ENCODE measurements around the gene TRAF3.
"Not testable (repeated sequence)": the region's sequence is repeated elsewhere in the genome, so short reads cannot be mapped to it uniquely, and the experiment has no call there.

TRAF3 gene

GRCh38 chr14:102870994-102871831 is 94.0 kb downstream of the TRAF3 start:
- peak; percentile 94 for DNase-seq

DNA sequence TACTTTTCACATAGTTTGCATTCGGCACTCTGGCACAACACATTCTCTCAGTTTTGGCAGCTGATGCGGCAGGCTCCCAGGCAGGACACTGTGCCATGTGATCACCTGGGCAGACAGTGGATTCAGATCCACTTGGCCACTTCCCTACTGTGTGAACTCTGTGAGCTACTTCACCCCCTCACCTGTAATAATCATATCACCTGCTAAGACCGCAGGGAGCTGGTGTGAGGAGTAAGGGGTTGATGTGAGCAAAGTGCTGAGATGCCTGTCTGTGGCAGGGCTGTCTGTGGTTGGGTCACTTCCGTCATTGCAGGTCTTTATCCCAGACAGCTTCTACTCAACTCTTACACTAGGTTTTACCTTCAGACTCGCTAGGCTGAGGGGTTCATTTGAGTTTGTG is 94.8 kb downstream of the TRAF3 start:
- DNase-seq: no peak

DNA sequence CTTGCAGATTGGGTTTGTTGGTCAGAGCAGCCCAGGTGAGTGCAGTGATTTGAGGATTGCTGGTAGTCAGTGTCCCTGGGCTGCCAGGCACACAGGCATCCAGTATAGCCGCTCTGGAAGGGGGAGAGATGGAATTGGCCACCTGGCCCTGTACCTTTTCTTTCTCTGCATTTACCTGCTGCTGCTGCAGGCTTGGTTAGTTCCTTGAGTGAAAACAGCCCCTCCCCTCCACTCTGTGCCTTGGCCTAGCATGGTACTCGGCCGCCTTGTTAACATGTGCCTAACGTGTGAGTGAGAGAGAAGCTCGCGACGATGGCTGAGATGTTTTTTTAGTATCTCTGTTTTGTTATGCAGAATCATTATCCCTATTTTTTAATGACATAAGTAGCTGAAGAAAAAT is 95.9 kb downstream of the TRAF3 start:
- DNase-seq: peak; percentile 21

DNA sequence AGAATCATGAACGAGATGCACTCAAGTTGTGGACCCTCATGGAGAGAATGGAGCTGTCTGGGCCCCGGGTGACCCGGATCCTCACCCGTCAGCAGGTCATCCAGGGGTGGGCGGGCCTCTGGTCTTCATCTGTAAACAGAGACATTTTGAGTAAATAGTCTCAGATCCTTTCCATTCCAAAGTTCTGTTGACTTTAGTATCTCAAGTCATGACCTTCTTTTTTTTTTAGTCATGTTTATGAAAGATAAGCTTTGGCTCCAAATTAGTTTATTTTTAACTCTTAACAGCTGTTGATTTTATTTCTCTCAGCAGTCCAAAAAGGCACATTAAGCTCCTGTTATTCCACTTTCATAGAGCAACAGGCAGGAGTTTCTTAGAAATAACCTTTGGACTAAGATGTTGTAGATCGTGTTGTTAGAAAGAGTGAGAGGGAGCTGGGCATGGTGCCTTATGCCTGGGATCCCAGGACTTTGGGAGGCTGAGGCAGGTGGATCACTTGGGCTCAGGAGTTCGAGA is 96.4 kb downstream of the TRAF3 start:
- no peak for DNase-seq

DNA sequence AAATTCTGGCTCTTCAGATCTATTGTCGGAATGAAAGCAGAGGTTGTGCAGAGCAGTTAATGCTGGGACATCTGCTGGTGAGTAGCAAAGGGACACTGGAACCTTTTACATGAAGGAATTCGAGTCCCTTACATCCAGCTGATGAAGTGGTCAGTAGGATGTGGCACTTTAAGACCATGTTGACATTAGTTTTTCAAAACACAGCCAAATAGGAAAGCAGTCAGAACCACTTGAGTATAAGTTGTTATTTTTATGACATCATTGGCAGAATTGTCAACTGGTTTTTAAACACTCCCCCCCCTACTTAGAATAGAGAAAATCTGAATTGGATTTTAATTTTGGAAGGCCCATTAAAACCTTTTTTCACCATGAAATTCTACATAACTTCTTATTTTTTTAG is 98.4 kb downstream of the TRAF3 start:
- peak; percentile 62 for DNase-seq

DNA sequence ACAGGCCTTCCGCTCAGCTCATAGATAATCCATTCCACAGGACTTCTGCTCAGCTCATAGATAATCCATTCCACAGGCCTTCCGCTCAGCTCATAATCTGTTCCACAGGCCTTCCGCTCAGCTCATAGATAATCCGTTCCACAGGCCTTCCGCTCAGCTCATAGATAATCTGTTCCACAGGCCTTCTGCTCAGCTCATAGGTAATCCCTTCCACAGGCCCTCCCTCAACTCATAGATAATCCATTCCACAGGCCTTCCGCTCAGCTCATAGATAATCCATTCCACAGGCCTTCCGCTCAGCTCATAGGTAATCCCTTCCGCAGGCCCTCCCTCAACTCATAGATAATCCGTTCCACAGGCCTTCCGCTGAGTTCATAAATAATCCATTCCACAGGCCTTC is 100.3 kb downstream of the TRAF3 start:
- DNase-seq: not testable (repeated sequence)

DNA sequence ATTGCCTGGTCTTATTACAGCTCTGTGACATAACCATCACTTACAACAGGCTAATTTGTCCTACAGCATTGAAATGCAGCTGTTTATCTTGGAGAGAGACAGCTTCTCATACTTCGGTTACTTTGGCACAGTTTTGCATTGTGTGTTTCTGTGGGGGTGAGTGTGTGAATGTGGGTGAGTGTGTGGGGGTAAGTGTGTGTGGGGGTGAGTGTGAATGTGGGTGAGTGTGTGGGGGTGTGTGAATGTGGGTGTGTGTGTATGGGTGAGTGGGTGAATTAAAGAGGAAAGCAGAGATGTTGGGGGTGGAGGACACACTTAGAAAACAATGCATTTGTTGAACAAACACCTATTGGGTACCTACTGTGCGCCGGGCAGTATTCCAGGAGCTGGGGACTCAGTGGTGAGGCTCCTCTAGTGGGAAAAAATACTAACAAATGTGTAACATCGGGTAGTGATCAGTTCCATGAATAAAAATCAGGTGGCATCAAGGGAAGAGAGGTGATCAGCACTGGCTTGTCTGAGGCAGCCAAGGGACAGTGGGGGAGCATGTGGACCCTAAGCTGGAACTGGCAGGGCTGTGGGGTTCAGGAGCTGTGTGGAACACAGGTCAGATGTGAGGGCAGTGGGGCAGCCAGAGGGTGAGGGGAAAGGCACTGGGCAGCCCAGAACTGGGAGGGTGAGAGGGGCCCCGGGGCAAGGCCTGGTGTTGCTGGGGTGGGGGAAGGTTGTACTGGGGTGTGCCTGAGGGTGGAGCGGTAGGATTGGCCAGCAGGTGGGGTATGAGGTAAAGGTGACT is 101.1 kb downstream of the TRAF3 start:
- no peak for DNase-seq

DNA sequence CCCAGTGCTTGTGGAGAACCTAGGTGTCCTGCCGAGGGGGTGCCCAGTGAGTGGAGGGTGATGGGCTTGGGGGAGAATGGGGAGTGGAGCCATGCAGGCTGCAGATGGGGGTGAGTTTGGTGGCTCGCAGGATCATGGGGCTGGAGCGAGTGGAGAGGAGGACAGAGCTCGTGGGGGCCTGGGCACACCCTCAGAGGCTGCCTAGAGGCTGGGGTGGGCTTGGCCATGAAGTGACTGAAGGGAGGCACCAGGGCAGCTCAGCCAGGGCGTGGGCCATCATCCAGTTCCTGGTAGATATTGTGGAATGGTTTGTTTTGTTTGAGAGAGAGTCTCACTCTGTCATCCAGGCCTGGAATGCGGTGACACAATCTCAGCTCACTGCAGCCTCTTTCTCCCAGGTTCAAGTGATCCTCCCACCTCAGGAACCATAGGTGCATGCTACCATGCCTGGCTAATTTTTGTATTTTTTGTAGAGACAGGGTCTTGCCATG is 101.8 kb downstream of the TRAF3 start:
- DNase-seq: no peak

DNA sequence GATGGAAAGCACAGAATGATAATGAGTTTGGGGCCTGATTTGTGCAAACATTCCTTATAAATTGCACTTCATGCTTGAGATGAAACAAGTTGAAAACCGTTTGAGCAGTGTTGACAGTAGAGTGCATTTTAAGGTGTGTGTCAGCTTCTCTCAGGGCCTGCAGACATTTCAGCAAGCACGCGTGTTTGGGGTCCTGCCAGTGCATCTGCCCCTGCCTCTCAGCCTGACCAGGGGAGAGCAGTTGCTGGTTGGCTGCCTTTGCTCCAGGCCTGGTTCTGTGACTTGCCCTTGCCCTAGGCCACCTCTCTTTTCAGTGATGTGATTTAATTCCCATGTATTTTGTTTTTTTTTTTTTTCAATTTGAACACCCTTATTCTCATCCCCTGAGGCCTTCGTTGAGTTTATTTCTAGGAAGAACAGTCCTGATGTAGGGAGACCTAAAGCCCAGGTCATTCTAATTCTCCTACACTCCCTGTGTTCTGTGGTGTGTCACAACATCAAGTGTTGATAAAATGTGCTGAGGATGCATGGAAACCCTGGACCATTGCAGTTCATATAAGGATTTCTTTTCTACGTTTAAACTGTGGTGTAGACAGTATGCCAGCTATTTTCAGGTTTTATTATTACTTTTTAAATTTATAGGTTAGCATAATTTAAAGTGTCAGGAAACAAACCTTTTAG is 105.1 kb downstream of the TRAF3 start:
- peak; percentile 53 for DNase-seq

DNA sequence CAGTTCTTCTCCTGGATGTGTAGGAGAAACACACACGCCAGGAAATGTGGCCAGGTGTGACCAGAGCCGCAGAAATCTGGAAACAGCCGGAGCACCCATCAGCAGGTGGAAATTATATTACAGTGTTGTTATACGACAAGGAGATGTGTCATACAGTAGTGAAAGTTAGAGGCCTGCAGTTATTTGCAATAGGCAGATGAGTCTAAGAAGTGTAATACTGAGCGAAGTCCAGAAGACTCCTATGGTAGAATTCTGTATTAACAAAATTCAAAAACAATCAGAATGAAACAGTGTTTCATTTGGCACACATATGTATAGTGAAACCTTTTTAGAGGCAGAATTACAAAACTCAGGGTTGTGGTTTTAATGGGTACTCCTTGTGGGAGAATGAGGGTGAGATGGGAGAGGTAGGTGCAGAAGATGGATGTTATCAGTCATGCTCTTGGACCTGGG is 105.9 kb downstream of the TRAF3 start:
- no peak for DNase-seq

DNA sequence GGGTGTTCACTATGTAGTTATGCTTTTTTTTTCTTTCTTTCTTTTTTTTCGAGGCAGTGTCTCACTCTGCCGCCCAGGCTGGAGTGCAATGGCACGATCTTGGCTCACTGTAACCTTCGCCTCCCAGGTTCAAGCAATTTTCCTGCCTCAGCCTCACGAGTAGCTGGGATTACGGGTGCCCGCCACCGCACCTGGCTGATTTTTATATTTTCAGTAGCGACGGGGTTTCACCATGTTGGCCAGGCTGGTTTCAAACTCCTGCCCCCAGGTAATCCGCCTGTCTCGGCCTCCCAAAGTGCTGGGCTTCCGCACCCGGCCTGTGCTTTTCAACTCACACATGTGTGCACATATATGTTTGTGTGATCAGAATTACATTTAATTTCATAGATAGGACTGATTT is 106.3 kb downstream of the TRAF3 start:
- DNase-seq: no peak

DNA sequence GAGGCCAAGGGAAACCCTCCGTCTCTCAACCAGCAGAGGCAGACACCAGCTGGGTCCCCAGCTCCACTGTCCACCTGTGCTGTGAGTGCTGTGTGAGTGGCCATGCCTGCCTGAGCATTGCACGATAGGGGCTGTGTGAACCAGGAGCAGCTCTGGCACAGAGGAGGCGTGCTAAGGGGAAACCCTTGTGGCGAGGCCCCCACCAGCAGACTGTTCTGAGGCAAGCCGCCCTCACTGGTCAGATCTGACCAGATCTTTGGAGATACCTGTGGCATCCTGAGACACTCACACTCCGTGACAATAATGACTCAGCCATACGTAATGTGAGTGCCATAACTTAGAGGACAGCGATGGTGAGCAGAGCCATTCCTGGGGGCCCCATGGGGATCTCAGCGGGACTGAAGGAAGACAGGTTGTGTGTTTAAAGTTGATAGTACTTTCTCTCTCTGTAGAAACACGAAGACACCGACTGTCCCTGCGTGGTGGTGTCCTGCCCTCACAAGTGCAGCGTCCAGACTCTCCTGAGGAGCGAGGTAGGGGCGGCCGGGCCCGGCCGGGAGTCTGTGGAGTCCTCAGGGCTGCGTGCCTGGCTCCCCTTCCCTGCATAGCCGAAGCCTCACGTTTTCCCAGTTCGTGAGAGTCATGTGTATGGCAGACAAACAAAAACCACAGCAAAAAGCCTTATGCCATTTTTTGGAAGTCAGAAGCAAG is 108.6 kb downstream of the TRAF3 start:
- DNase-seq: no peak

DNA sequence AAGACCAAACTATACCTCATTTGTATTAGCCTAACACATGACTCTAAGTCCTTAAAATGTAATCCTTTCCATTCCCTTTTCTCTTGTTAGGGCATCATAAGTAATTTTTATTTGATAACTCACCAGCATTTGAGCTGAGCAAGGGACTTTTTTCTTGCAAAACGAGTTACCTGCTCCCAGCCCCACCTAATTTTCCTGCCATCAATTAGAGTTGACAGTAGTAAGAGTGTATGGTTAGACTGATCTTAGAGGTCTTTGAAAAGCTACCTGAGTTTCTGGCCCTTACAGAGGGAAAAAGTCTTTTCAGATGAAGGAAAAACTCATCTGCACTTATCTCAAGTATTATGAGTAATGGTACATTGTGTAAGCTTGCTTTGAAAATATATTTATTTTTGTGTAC is 111.5 kb downstream of the TRAF3 start:
- no peak for DNase-seq

- no peak for DNase-seq
These were observed 112.4 kb downstream of the TRAF3 start for GRCh38 chr14:102889615-102890014.

GRCh38 chr14:102891111-102891510 is 113.9 kb downstream of the TRAF3 start:
- no peak for DNase-seq

GRCh38 chr14:102891556-102891955 is 114.3 kb downstream of the TRAF3 start:
- DNase-seq: no peak

GRCh38 chr14:102892651-102893050 is 115.4 kb downstream of the TRAF3 start:
- DNase-seq: no peak

- DNase-seq: no peak
These were observed 116.2 kb downstream of the TRAF3 start for GRCh38 chr14:102893452-102893851.

DNA sequence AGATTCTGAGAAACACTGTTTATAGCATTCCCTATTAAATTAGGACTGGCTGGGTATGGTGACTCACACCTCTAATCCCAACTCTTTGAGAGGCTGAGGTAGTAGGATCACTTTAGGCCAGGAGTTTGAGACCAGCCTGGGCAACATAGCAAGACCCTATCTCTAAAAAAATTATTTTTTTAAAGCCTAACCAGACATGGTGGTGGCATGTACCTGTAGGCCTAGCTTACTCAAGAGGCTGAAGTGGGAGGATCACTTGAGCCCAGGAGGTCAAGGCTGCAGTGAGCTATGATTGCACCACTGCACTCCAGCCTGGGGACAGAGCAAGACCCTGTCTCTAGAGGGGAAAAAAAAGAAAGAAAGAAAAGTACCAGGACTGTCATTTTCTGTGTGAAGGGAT is 119.5 kb downstream of the TRAF3 start:
- DNase-seq: not testable (repeated sequence)

- DNase-seq: no peak
These were observed 120.2 kb downstream of the TRAF3 start for GRCh38 chr14:102897299-102898027.

- DNase-seq: no peak
These were observed 121.0 kb downstream of the TRAF3 start for GRCh38 chr14:102898298-102898697.
